GM21423 (cell line): ENCODE measurements around the gene CBLC.
A peak's percentile ranks its signal among the peaks of the same experiment; 100 is the strongest.
"Not testable (repeated sequence)": the region's sequence is repeated elsewhere in the genome, so short reads cannot be mapped to it uniquely, and the experiment has no call there.

Source experiments
- ATAC-seq: cut with Tn5 transposase; IDR thresholded peaks from one replicate; pipeline ENCODE4 v1.9.1; 2021; ENCODE audit warnings: mild to moderate bottlenecking, moderate library complexity; ENCODE audit not compliant: unreplicated experiment

Gene CBLC

GRCh38 chr19:44765033-44765948 is 12.4 kb upstream of the CBLC start:
- no peak for ATAC-seq

- no peak for ATAC-seq
Measured at GRCh38 chr19:44765949-44766335, 11.7 kb upstream of the CBLC start.

GRCh38 chr19:44767295-44768180 is 10.2 kb upstream of the CBLC start:
- ATAC-seq, result no peak

- peak; percentile 97 for ATAC-seq
Measured at GRCh38 chr19:44770550-44771257, 7.0 kb upstream of the CBLC start.

- not testable (repeated sequence) for ATAC-seq
Measured at GRCh38 chr19:44772144-44772543, 5.5 kb upstream of the CBLC start.

GRCh38 chr19:44772959-44773358 is 4.7 kb upstream of the CBLC start:
- no peak for ATAC-seq

GRCh38 chr19:44775676-44776240 is 1.9 kb upstream of the CBLC start:
- ATAC-seq, result no peak

- ATAC-seq, result no peak
Measured at GRCh38 chr19:44776402-44777096, 1.1 kb upstream of the CBLC start.

GRCh38 chr19:44779150-44779549 is 1.5 kb downstream of the CBLC start:
- ATAC-seq, result no peak

GRCh38 chr19:44781694-44782093 is 4.0 kb downstream of the CBLC start:
- ATAC-seq, result not testable (repeated sequence)

GRCh38 chr19:44782729-44783128 is 5.0 kb downstream of the CBLC start:
- no peak for ATAC-seq

GRCh38 chr19:44783545-44783944 is 5.9 kb downstream of the CBLC start:
- ATAC-seq, result no peak

GRCh38 chr19:44785271-44785670 is 7.6 kb downstream of the CBLC start:
- no peak for ATAC-seq

- no peak for ATAC-seq
Measured at GRCh38 chr19:44785993-44786392, 8.3 kb downstream of the CBLC start.

GRCh38 chr19:44788971-44789370 is 11.3 kb downstream of the CBLC start:
- no peak for ATAC-seq

- no peak for ATAC-seq
Measured at GRCh38 chr19:44789943-44790483, 12.3 kb downstream of the CBLC start.

GRCh38 chr19:44792281-44792680 is 14.6 kb downstream of the CBLC start:
- ATAC-seq, result no peak

- ATAC-seq, result no peak
Measured at GRCh38 chr19:44794610-44795009, 16.9 kb downstream of the CBLC start.

- no peak for ATAC-seq
Measured at GRCh38 chr19:44795398-44795987, 17.8 kb downstream of the CBLC start.
